Uterus (tissue), 2 donors: ENCODE results near the gene TMOD3.

Experiments used
- CTCF ChIP-seq, 4 experiments: fragments of 200-600 bp in 2 of 4; fragments of 450-650 bp in 2 of 4; sonication (generic) in 2 of 4; IDR thresholded peaks; one replicate each; pipeline ENCODE4 v1.5.1; 2016 to 2019; ENCODE audit warnings: antibody characterized with exemption in 4 of 4, mild to moderate bottlenecking in 2 of 4, moderate library complexity in 1 of 4
- POLR2A ChIP-seq, 2 donors: fragments of 450-650 bp; IDR thresholded peaks; one replicate each; pipeline ENCODE4 v1.6.1; 2016; ENCODE audit warnings: antibody characterized with exemption in 2 of 2, mild to moderate bottlenecking in 1 of 2, moderate library complexity in 1 of 2

GRCh38 chr15:51814606-51815005, 14.8 kb upstream of the TMOD3 start:
- TF ChIP-seq CTCF (IDR thresholded peaks at IDR 0.05) (no peak), POLR2A (IDR thresholded peaks at IDR 0.05) (no peak)
